CD14-positive monocyte (primary cell): ENCODE measurements around the gene CYB561D2. TPM values are rescaled to one million over a fixed set of nuclear protein-coding genes. Genes with fewer than 3 reads are reported as not detected.

Experiments used
- DNase-seq, 3 donors: peaks; one replicate each; pipeline ENCODE4 v3.0.0-alpha.2; 2011 to 2022
- H2AFZ ChIP-seq: 2 replicates; pipeline ENCODE4 v1.6.0; 2012; ENCODE audit warnings: mild to moderate bottlenecking, low read depth, low read length, inconsistent platforms; ENCODE audit not compliant: insufficient read depth, poor library complexity, severe bottlenecking
- H3K27ac ChIP-seq, 2 donors: 1 replicate in 1 of 2; 2 replicates in 1 of 2; pipeline ENCODE4 v1.5.1; 2012 to 2013; ENCODE audit warnings: low read length in 2 of 2, control low read depth in 1 of 2, inconsistent platforms in 1 of 2, low read depth in 1 of 2, mild to moderate bottlenecking in 1 of 2
- H3K27me3 ChIP-seq, 2 donors: one replicate each; pipeline versions ENCODE4 v1.6.0 to v1.6.1; 2011 to 2013; ENCODE audit warnings: low read length in 2 of 2; ENCODE audit not compliant: control insufficient read depth in 2 of 2, insufficient read depth in 2 of 2
- H3K36me3 ChIP-seq, 2 donors: replicated peaks in 1 of 2; 1 replicate in 1 of 2; 2 replicates in 1 of 2; pipeline versions ENCODE4 v1.5.1 to v1.6.1; 2012 to 2013; ENCODE audit warnings: low read length in 2 of 2, control low read depth in 1 of 2, inconsistent platforms in 1 of 2, mild to moderate bottlenecking in 1 of 2; ENCODE audit not compliant: insufficient read depth in 2 of 2, control insufficient read depth in 1 of 2
- H3K4me1 ChIP-seq, 2 donors: 1 replicate in 1 of 2; 2 replicates in 1 of 2; pipeline versions ENCODE4 v1.5.1 to v1.6.1; 2012 to 2013; ENCODE audit warnings: low read length in 2 of 2, control low read depth in 1 of 2, inconsistent platforms in 1 of 2, mild to moderate bottlenecking in 1 of 2, moderate library complexity in 1 of 2; ENCODE audit not compliant: insufficient read depth in 2 of 2, control insufficient read depth in 1 of 2
- H3K4me2 ChIP-seq: replicated peaks from 2 replicates; pipeline ENCODE3; 2012; ENCODE audit warnings: low read length, moderate library complexity, mild to moderate bottlenecking; ENCODE audit not compliant: poor library complexity, severe bottlenecking; ENCODE audit errors: extremely low read depth
- H3K4me3 ChIP-seq, 3 experiments: fragments of 200-600 bp in 1 of 3; sonication (generic) in 1 of 3; replicated peaks in 1 of 3; 1 replicate in 2 of 3; 2 replicates in 1 of 3; pipeline ENCODE4 v1.5.1; 2011 to 2013; ENCODE audit warnings: low read length in 3 of 3, mild to moderate bottlenecking in 3 of 3, control low read depth in 2 of 3, low read depth in 2 of 3, inconsistent platforms in 1 of 3, moderate library complexity in 1 of 3
- H3K79me2 ChIP-seq: 2 replicates; pipeline ENCODE4 v1.6.0; 2012; ENCODE audit warnings: mild to moderate bottlenecking, control low read depth, inconsistent platforms, low read length, moderate library complexity; ENCODE audit not compliant: insufficient read depth
- H3K9ac ChIP-seq: 2 replicates; pipeline ENCODE4 v1.6.0; 2017; ENCODE audit warnings: low read length, mild to moderate bottlenecking; ENCODE audit not compliant: insufficient read depth, poor library complexity, severe bottlenecking
- H3K9me3 ChIP-seq, 2 donors: replicated peaks in 1 of 2; 1 replicate in 1 of 2; 2 replicates in 1 of 2; pipeline versions ENCODE4 v1.5.1 to v1.6.1; 2012 to 2013; ENCODE audit warnings: low read length in 2 of 2, control low read depth in 1 of 2; ENCODE audit not compliant: control insufficient read depth in 1 of 2, insufficient read depth in 1 of 2
- H4K20me1 ChIP-seq: 2 replicates; pipeline ENCODE4 v1.6.0; 2012; ENCODE audit warnings: mild to moderate bottlenecking, low read length, control low read depth, moderate library complexity; ENCODE audit not compliant: insufficient read depth
- H3K27ac Mint-ChIP-seq, 7 donors: one replicate each; pipeline ENCODE4 v1.8.0; 2020; ENCODE audit warnings: mild to moderate bottlenecking in 7 of 7, mixed read lengths in 7 of 7, moderate library complexity in 6 of 7, inconsistent platforms in 2 of 7
- H3K27me3 Mint-ChIP-seq, 3 donors: one replicate each; pipeline ENCODE4 v1.8.0; 2021 to 2022; ENCODE audit warnings: low read depth in 3 of 3, mild to moderate bottlenecking in 3 of 3, mixed read lengths in 3 of 3, moderate library complexity in 3 of 3, inconsistent platforms in 1 of 3
- H3K36me3 Mint-ChIP-seq, 2 donors: one replicate each; pipeline ENCODE4 v1.8.0; 2020; ENCODE audit warnings: mixed read lengths in 2 of 2, inconsistent platforms in 1 of 2, mild to moderate bottlenecking in 1 of 2
- H3K4me1 Mint-ChIP-seq: one replicate; pipeline ENCODE4 v1.8.0; 2020; ENCODE audit warnings: mild to moderate bottlenecking, mixed read lengths
- H3K4me3 Mint-ChIP-seq, 2 donors: one replicate each; pipeline ENCODE4 v1.8.0; 2020; ENCODE audit warnings: mild to moderate bottlenecking in 2 of 2, mixed read lengths in 2 of 2, moderate library complexity in 1 of 2
- H3K9me3 Mint-ChIP-seq, 7 donors: one replicate each; pipeline ENCODE4 v1.8.0; 2020 to 2022; ENCODE audit warnings: mixed read lengths in 7 of 7, mild to moderate bottlenecking in 6 of 7, moderate library complexity in 6 of 7, inconsistent platforms in 2 of 7
- CTCF ChIP-seq: fragments of 200-600 bp; IDR thresholded peaks from one replicate; pipeline ENCODE4 v1.8.0; 2022; ENCODE audit warnings: antibody characterized with exemption, mild to moderate bottlenecking
- WGBS: methylation state at CpG from one replicate; pipeline ENCODE4 v1.1.5; 2013; ENCODE audit warnings: missing lambda C conversion rate; ENCODE audit not compliant: insufficient coverage; 5-methylcytosine and 5-hydroxymethylcytosine counted together
- intact Hi-C, 2 donors: fragments of 100-400 bp; cut with micrococcal nuclease; formaldehyde crosslinking; loops; one replicate each; pipeline versions ENCODE4 v1.15.0 to v1.15.1; 2023
- polyA minus RNA-seq: library from RNA; depleted of rRNA, polyadenylated mRNA; stranded (reverse); fragments of >200 nt; gene quantifications from 2 replicates; pipeline ENCODE4 v1.2.3, GENCODE V29; 2012
- polyA plus RNA-seq, 3 donors: library from polyadenylated mRNA; depleted of rRNA in 1 of 3; unstranded in 2 of 3; stranded (reverse) in 1 of 3; fragments of 300-500 nt in 2 of 3; fragments of >200 nt in 1 of 3; fragmentation: Illumina TruSeq in 2 of 3; gene quantifications; 1 replicate in 2 of 3; 2 replicates in 1 of 3; pipeline ENCODE4 v1.2.3, GENCODE V29; 2012 to 2021
- total RNA-seq, 12 experiments: library from RNA in 1 of 12; stranded (reverse) in 1 of 12; fragments of 120-200 nt in 1 of 12; gene quantifications; one replicate each; pipeline ENCODE4 v1.2.4 and lab custom pipeline; 2013 to 2026; ENCODE audit warnings: mixed read lengths in 6 of 12, inconsistent platforms in 1 of 12

CYB561D2 gene, protein sequence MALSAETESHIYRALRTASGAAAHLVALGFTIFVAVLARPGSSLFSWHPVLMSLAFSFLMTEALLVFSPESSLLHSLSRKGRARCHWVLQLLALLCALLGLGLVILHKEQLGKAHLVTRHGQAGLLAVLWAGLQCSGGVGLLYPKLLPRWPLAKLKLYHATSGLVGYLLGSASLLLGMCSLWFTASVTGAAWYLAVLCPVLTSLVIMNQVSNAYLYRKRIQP
- 44.7 TPM for total RNA-seq (2013)
- polyA plus RNA-seq (10 to 100 TPM; 78.9 to 94.0 (median 82.5) TPM), polyA minus RNA-seq (44.3 and 58.8 TPM in 2 replicates), total RNA-seq (lab: John Stamatoyannopoulos, UW) (0.84 to 11.6 (median 8.5) reads per million in 11 experiments)

DNA sequence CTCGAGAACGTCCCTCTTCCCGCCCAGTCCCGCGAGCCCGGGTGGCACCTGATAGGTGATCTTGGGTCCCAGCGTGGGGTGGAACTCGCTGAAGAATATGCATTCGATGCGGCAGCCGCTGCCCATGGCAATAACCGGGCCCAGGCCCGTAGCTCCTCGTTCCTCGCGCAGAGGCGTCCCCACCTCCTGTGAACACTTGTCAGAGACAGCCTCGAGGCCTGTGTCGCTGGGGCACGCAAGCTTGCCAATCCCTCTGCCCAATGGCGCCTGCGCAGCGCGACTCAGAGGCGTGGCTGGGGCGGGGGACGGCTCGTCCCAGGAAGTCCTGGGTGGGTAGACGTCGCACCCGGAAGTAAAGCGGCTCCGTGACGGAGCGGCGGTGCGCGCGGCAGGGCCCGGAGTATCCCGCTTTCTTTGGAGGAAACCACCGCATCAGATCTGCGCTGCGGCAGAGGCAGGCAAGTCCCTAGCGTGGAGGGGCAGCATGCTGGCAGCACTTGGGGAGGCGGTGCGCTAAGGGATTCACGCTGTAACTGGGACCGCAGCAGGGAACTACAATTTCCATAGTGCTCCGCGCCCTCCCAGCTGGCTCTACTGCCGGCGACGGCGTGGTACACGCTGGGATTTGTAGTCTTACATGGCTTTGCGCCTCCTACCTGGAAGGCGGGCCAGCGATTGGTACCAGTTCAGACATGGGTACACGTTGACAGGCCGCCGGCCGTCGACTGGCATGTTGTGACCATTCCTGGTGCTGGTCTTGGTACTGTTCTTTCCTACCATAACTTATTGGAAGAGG, at the start of gene CYB561D2, which contains the start of gene NPRL2:
Gene CYB561D2 (plus strand): TSS at position 336 of the 796 bp plus-strand sequence. CDS start 572 bp downstream, outside the sequence.
Gene NPRL2 (minus strand): TSS at position 249 of the 796 bp plus-strand sequence. CDS start 123 bp downstream, at position 126.
- TF ChIP-seq CTCF: no peak
- intact Hi-C loops: loop anchor here (1.0 to 10.0 kb wide), 5 partner anchors 9 to 1044 kb away; partner anchors contain the start of genes CISH (in 1 of the 2), MON1A (in 1 of the 2), RBM15B (in 1 of the 2) and TMEM115 (in 1 of the 2)
- peaks cover 40 to 47% of the 10 kb centered on the region in 2 donors for H3K36me3 ChIP-seq

More for the DNA sequence above, at the start of gene CYB561D2, which contains the start of gene NPRL2:
- Histone ChIP-seq H3K9ac (peak within 1 kb of the TSS; percentile 74), H3K79me2 (peaks cover 61% of the 10 kb centered on the region), H3K27ac (peak within 1 kb of the TSS; percentile 85 to 94), H3K4me1 (peaks cover 42 to 58% of the 10 kb centered on the region in 2 donors), H3K9me3 (no peaks in the 10 kb centered on the region), H3K4me2 (peak within 1 kb of the TSS; percentile 82), H3K27me3 (no peaks in the 10 kb centered on the region), H4K20me1 (peaks cover 57% of the 10 kb centered on the region), H3K4me3 (peak within 1 kb of the TSS; percentile 79 to 93 (median 85)), H2AFZ (peak within 1 kb of the TSS; percentile 87)
- peak within 1 kb of the TSS; percentile 95 to 99 (median 97) for H3K27ac Mint-ChIP-seq
- no peaks in the 10 kb centered on the region for H3K9me3 Mint-ChIP-seq
- peak within 1 kb of the TSS; percentile 92 to 95 for H3K4me3 Mint-ChIP-seq
- DNase-seq: peak; percentile 95 to 97 (median 96)
- no peaks in the 10 kb centered on the region for H3K27me3 Mint-ChIP-seq
- WGBS: under 1% methylated on average over 59 of the region's 64 CpGs
- H3K4me1 Mint-ChIP-seq: peaks cover 59% of the 10 kb centered on the region
- peaks cover 35 to 46% of the 10 kb centered on the region in 2 donors for H3K36me3 Mint-ChIP-seq
